Measurements from ENCODE around the gene BIRC7.
"Not testable (repeated sequence)": the region's sequence is repeated elsewhere in the genome, so short reads cannot be mapped to it uniquely, and the experiment has no call there.

Gene BIRC7

GRCh38 chr20:63208346-63208909 is 27.3 kb upstream of the BIRC7 start:
- DNase-seq (ENCODE audit: low read depth) = no peak

DNA sequence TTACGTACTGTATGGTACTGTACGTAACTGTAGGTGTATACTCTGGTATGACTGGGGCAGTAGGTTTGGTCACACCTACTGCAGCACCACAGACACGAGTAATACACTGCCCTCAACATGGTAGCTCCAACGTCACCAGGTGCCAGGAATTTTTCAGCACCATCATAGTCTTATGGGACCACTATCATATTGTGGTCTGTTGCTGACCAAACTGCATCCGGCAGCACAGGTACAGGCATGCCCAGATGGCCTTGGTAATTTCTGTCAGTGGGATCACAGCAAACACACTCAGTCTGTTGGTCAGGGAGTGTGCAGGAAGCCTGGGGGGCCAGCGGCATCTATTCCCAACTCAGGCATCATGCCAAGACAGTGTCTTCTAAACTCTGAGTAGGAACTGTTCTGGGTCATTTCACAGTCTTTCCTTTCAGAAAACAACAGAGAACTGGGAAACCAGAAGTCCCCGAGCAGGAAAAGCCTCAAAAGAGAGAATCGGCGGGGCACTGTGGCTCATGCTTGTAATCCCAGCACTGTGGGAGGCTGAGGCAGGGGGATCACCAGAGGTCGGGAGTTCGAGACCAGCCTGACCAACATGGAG is 25.6 kb upstream of the BIRC7 start:
- no peak for DNase-seq (ENCODE audit: low read depth)

DNA sequence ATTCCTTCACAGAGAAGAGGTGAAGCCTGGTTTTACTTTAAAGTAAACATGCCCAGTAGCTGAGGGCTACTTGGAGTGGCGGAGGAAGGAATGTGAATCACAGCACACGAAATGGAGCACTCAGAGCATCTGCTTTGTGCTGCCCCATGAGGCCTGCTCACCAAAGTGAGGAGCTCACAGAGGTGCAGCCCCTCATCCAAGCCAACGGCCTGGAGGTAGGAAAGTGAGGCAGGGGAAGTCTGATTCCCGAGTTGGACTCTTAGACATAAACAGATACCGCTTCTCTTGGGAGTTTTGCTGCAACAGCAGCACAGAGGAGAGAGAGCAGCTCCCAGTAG is 23.3 kb upstream of the BIRC7 start:
- peak; percentile 33 for DNase-seq (ENCODE audit: low read depth)

- DNase-seq (ENCODE audit: low read depth) = peak; percentile 78
These were observed 22.9 kb upstream of the BIRC7 start for GRCh38 chr20:63212792-63213191.

DNA sequence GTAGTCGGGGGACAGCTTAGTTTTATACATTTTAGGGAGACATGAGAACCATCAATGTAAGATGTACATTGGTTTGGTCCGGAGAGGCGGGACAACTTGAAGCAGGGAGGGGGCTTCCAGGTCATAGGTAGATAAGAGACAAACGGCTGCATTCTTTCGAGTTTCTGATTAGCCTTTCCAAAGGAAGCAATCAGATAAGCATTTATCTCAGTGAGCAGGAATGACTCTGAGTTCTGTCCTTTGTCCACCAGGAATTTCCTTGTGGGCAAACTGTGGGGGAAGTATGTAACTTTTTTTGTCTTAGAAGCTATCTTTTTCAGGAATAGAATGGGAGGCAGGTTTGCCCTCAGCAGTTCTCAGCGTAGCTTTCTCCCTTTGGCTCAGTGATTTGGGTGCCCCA is 21.2 kb upstream of the BIRC7 start:
- DNase-seq (ENCODE audit: low read depth) = no peak

DNA sequence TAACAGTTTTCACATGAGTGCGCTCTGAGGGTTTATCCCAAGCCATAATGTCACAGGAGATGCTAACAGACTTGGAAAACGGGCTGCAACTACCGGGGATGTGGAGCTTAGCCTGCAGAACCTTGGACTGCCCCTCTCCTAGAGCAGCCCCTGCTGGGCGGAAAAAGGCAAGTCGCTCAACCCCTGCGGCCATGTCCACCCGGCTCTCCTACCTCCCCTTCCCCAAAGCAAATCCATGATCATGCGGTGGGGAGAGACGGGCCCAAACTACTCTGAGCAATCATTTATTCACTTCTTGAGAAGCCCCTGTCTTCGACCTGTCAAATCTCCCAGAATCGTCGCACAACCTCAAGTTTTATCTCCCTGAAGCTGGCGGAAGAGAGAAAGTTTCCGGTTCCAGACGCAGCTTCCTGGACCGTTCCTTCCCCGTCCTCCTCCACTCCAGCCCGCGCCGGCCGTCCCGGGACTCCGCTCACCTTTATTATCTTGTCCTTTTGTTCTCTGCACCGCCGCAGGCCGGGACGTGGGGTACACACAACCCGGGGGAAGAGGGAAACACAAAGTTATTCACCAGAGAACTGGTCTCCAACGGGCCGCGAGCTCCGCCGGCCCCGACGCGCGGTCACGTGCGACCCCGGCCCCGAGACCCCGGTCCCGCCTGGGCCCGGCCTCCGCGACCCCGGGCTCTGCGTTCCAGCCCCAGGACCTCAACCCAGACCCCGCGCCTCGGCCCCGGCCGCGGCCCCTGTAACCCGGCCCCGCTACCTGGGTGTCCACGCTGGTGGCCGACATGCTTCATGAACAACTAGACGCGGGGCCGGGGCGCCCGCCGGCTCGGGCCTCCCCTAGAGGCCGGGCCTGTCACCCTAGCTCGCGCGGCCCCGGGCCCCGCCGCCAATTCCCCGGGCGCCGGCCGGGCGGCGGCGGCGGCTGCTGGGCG is 20.3 kb upstream of the BIRC7 start:
- DNase-seq (ENCODE audit: low read depth) = peak; percentile 66

- DNase-seq (ENCODE audit: low read depth) = peak; percentile 84
These were observed 19.5 kb upstream of the BIRC7 start, which contains the start of gene YTHDF1 for GRCh38 chr20:63216041-63216848. TSS of gene YTHDF1 (minus strand) at chr20:63216131. CDS start at chr20:63215892, 239 bp downstream.

DNA sequence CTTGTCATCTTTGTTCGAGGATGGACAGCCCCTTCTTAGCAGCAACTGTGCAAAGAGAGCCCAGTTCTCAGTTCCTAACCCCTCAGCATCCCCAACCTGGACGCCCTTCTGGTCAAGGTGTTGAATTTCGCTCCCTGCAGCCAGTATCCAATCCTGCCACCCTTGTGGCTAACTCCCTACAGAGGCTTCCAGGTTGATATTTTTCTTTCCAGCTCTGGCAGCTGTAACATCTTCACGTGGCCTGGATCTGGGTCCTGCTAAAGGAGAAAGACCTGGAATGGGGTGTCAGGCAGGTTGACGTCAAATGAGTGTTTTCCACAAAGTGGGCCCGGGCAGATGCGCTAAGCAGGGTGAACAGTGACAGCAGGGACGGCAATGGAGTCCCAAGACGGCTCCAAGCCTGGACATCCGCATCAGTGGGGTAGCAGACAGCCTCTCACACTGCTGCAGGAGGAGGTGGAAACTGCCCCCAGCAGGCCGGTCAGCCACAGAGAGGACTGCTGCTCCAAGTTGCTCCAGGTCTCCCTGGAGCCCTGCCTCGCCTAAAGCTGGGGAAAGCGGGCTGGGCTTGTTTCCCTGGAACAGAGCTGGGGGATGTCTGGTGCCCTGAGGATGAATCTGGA is 18.7 kb upstream of the BIRC7 start:
- no peak for DNase-seq (ENCODE audit: low read depth)

DNA sequence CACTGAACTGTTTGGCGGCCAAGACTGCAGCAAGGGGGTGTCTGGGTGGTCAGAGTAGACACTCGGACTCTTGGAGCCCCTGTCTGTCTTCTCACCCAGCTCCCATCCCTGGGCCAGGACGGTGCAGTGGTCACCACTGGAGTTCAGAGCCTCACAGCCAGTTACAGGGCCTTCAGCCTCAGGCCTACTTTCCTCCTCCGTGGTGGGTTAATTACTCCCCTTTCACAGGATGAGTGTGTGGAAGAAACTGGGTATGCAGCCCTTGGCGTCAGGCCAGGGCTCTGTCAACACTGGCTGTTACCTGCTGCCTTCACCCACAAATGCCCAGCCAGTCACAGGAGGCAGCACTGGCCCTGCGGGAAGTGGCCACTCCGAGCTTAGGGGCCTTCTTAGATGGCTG is 18.0 kb upstream of the BIRC7 start:
- DNase-seq (ENCODE audit: low read depth) = no peak

GRCh38 chr20:63218701-63219446 is 16.8 kb upstream of the BIRC7 start:
- DNase-seq (ENCODE audit: low read depth) = no peak

DNA sequence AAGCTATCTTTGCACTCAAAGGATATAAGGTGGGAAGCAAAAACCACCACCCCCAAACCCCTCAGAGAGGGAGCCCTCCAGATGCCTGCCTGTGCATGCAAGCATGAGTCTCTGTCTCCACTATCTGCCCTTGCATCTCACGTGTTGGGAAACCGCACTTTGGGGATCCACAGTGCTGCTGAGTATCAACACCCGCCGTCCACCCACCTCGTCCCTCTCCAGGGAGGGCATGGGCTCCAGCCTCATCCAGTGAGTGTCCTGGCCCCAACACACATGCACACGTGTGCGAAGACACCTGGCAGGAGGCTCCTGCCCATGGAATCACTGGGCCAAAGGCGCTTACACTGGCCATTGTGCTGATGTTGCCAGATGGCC is 16.3 kb upstream of the BIRC7 start:
- no peak for DNase-seq (ENCODE audit: low read depth)

DNA sequence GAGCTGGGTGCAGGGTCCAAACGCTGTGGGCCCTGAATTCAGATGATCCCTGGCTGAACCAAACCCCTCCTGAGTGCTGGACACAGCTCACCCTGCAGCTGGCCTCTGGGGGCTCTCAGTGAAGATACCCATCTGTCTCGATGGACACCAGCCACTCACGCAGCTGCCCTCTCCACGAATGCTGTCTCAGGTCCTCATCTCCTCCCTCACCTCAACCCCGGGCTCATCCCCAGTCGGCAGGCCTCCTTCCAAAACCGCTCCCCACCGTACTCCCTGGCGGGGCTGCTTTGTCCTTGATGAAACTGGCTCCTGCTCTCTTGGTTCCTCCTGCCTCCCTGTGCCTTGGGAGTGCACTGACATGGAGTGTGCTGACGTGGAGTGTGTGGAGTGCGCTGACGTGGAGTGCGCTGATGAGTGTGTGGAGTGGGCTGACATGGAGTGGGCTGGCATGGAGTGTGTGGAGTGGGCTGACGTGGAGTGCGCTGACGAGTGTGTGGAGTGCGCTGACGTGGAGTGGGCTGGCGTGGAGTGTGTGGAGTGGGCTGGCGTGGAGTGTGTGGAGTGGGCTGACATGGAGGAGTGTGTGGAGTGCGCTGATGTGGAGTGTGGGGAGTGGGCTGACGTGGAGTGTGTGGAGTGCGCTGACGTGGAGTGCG is 15.7 kb upstream of the BIRC7 start:
- DNase-seq (ENCODE audit: low read depth) = no peak

DNA sequence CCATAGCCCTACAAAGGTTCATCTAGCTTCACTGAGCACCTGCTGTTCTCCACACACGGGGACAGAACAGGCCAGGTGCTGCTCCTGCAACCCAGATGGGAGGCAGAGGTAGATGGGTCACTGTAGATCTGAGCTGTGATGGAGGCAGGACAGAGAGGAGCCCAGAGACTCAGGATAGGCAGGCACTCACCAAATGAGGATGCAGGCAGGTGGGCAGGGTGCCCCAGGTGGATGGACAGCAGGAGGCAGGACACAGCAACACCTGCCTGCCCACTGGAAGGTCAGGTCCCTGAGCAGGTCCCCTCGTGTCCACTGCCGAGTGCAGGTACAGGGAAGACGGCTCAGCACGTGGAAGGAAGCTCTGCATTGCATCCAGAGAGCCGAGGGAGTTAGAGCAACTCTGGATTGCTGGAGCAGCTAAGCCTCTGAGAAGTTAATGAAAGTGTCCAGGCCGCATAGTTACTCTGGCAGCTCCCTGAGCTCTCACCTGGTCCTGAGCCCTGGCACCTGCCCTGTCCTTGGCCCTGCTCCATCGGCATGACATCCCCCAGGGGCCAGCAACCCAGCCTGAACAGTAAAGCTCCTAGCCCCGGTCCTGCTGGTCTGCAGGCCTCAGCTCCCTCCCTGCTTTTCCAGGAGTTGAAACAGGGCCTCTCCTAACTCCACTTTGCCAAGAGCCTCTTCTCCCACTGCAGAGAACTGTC is 14.9 kb upstream of the BIRC7 start:
- no peak for DNase-seq (ENCODE audit: low read depth)

DNA sequence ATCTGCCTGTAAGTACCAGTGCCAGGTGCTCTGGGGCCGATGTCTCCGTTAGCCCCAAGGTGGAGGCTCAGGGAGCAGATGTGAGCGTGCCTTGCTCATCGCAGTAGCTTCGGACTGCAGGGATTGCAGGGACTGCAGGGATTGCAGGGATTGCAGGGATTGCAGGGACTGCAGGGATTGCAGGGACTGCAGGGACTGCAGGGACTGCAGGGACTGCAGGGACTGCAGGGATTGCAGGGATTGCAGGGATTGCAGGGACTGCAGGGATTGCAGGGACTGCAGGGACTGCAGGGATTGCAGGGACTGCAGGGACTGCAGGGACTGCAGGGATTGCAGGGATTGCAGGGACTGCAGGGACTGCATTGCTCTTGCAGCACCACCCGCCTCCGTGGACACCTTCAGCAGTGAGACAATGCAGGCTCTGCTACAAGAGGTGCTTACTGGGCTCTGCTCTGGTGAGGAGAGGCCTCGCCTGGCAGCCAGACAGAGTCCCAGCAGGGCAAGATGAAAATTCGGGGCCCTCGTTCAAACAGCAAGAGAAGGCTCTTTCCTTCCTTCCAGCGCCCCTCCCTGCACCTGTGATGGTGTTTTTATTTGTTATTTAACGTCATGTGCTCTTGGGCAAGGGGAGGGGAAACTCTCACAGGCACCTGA is 14.2 kb upstream of the BIRC7 start:
- not testable (repeated sequence) for DNase-seq (ENCODE audit: low read depth)

GRCh38 chr20:63222541-63222940 is 13.2 kb upstream of the BIRC7 start:
- no peak for DNase-seq (ENCODE audit: low read depth)

- DNase-seq (ENCODE audit: low read depth) = peak; percentile 21
These were observed 12.4 kb upstream of the BIRC7 start for GRCh38 chr20:63223121-63223825.

DNA sequence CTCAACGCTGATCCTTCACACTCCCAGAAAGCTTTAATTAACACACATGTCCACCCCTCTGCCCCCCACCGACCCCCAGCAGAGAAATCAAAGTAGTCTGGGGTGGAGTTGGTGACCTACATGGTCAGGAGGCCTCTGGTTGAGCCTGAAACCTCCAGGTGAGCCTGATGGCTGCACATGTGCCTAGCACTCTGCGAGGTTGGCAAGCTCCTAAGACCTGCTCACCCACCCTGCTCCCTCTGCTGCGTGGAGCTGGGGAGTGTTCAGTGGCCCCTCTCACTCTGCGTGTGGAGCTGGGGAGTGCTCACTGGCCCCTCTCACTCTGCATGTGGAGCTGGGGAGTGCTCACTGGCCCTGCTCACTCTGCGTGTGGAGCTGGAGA is 11.9 kb upstream of the BIRC7 start:
- no peak for DNase-seq (ENCODE audit: low read depth)

DNA sequence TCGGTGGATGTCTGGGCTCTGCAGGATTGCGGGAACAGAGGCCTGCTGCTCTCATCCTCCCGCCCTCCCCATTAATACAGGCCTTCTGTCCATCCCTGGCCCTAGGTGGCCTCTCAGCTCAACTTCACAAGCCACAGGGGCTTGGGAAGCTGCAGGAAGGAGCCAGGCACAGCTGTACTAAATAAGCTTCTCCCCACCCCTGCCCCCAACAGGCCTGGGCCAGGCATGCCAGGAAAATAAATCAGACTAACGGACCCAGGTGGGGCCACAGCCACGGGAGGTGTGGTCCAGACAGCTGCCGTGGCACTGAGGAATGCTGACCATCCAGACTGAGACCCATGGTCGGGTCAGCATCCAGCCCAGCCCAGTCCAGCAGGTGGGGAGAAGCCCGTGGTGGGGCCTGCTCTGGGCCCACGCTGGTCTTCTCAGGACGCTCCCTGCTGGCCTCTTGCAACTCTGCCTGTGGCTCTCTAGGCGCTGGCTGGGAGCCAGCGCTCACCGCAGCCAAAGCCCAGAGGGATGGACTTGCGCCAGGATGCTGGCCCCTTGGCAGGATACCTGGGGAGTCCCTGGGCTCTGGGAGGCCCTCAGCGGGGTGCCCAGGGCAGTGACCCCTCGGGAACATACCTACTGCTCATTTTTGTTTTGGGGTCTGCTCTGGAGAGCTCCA is 11.2 kb upstream of the BIRC7 start:
- peak; percentile 60 for DNase-seq (ENCODE audit: low read depth)
